Adrenal gland (tissue), 12 donors: ENCODE results near the gene SPEM2. TPM values are rescaled to one million over a fixed set of nuclear protein-coding genes. Genes with fewer than 3 reads are reported as not detected.
A peak's percentile ranks its signal among the peaks of the same experiment; 100 is the strongest.
"Not testable (repeated sequence)": the region's sequence is repeated elsewhere in the genome, so short reads cannot be mapped to it uniquely, and the experiment has no call there.

Source experiments
- DNase-seq, 7 donors: peaks; one replicate each; pipeline ENCODE4 v3.0.0-alpha.2; 2019 to 2020
- H3K27ac ChIP-seq, 5 donors: fragments of 200-600 bp; sonication (generic) in 4 of 5; 1 replicate in 3 of 5; 2 replicates in 2 of 5; pipeline versions ENCODE4 v1.5.1 to v1.8.0; 2016 to 2020; ENCODE audit warnings: mild to moderate bottlenecking in 1 of 5
- H3K27me3 ChIP-seq: fragments of 200-600 bp; 2 replicates; pipeline ENCODE4 v1.8.0; 2021
- H3K36me3 ChIP-seq, 2 donors: fragments of 200-600 bp; replicated peaks in 1 of 2; 1 replicate in 1 of 2; 2 replicates in 1 of 2; pipeline versions ENCODE4 v1.5.1 to v1.8.0; 2018 to 2022
- H3K4me1 ChIP-seq, 2 donors: fragments of 200-600 bp; replicated peaks in 1 of 2; 1 replicate in 1 of 2; 2 replicates in 1 of 2; pipeline versions ENCODE4 v1.5.1 to v1.8.0; 2018 to 2021
- H3K4me3 ChIP-seq, 4 donors: fragments of 200-600 bp; sonication (generic) in 3 of 4; one replicate each; pipeline ENCODE4 v1.5.1; 2016 to 2018
- H3K9me3 ChIP-seq, 3 donors: fragments of 200-600 bp; sonication (generic) in 1 of 3; replicated peaks in 1 of 3; 1 replicate in 2 of 3; 2 replicates in 1 of 3; pipeline versions ENCODE4 v1.5.1 to v1.8.0; 2016 to 2021
- POLR2A ChIP-seq, 2 donors: fragments of 450-650 bp; IDR thresholded peaks; one replicate each; pipeline ENCODE4 v1.6.1; 2017; ENCODE audit warnings: antibody characterized with exemption in 2 of 2, mild to moderate bottlenecking in 2 of 2, moderate library complexity in 1 of 2
- WGBS, 4 donors: extraction: QIAGEN DNeasy Blood & Tissue Kit in 2 of 4; methylation state at CpG; one replicate each; pipeline versions ENCODE4 v1.1.5 to v1.1.7; 2013 to 2017; 5-methylcytosine and 5-hydroxymethylcytosine counted together
- intact Hi-C, 2 donors: fragments of 100-400 bp; cut with DNase I; formaldehyde crosslinking; loops; one replicate each; pipeline versions ENCODE4 v1.14.1 to v1.15.0; 2022 to 2023
- polyA plus RNA-seq, 3 donors: library from polyadenylated mRNA; stranded (reverse); fragments of 200-250 nt in 2 of 3; fragments of 350-450 nt in 1 of 3; fragmentation: Illumina TruSeq in 1 of 3; extraction: RNeasy Lipid Tissue Mini Kit (QIAGEN cat#74804) in 1 of 3; gene quantifications; one replicate each; pipeline ENCODE4 v1.2.3, GENCODE V29; 2013 to 2014
- total RNA-seq, 9 donors: library from RNA; depleted of rRNA in 4 of 9; stranded (reverse); fragments of >200 nt in 4 of 9; fragments of 120-200 nt in 1 of 9; fragmentation: NEBNext Ultra II Directional in 1 of 9; extraction: Animal tissue kit (Norgen Biotek cat#: 25700) in 1 of 9; gene quantifications; one replicate each; pipeline versions ENCODE4 v1.1.0 to v1.2.4, GENCODE V29; 2013 to 2023
- TF ChIP-seq, protein P1 (sequence below), 6 experiments: fragments of 450-650 bp in 4 of 6; fragments of 200-600 bp in 2 of 6; sonication (generic) in 1 of 6; IDR thresholded peaks; 1 replicate in 5 of 6; 2 replicates in 1 of 6; pipeline versions ENCODE4 v1.5.1 to v1.8.0; 2016 to 2021; ENCODE audit warnings: antibody characterized with exemption in 6 of 6, mild to moderate bottlenecking in 2 of 6, moderate library complexity in 1 of 6
- donor health status: healthy with polysubstance abuse.
- donor health status: Bipolar disorder and iron deficiency.
- donor health status: DM: yes; HTN: yes; CAD: no.
- donor health status: DM: no; HTN: no; CAD: no.
- donor health status: DM: no; HTN: no; CAD: no.
- donor health status: DM: yes; HTN: yes; CAD: no.

SPEM2 gene
- total and polyA plus RNA-seq, 12 donors, result not detected

GRCh38 chr17:7468290-7468689, 42.9 kb downstream of the SPEM2 start:
- Histone ChIP-seq H3K36me3 (peaks cover 0 to 26% of the 10 kb centered on the region in 2 donors), H3K4me3 (no peak overlapping the region), H3K27me3 (no peaks in the 10 kb centered on the region), H3K4me1 (peaks cover 32 to 47% of the 10 kb centered on the region in 2 donors), H3K27ac (peak overlapping the region in 3 of 5 donors; percentile 24 to 81 (median 57)), H3K9me3 (no peaks in the 10 kb centered on the region)
- no peak for TF ChIP-seq POLR2A (IDR thresholded peaks at IDR 0.05)
- TF ChIP-seq, protein P1, sequence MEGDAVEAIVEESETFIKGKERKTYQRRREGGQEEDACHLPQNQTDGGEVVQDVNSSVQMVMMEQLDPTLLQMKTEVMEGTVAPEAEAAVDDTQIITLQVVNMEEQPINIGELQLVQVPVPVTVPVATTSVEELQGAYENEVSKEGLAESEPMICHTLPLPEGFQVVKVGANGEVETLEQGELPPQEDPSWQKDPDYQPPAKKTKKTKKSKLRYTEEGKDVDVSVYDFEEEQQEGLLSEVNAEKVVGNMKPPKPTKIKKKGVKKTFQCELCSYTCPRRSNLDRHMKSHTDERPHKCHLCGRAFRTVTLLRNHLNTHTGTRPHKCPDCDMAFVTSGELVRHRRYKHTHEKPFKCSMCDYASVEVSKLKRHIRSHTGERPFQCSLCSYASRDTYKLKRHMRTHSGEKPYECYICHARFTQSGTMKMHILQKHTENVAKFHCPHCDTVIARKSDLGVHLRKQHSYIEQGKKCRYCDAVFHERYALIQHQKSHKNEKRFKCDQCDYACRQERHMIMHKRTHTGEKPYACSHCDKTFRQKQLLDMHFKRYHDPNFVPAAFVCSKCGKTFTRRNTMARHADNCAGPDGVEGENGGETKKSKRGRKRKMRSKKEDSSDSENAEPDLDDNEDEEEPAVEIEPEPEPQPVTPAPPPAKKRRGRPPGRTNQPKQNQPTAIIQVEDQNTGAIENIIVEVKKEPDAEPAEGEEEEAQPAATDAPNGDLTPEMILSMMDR (IDR thresholded peaks at IDR 0.05), result no peak
- intact Hi-C loops, result no loop called here
- DNase-seq, result no peak
- WGBS, 4 donors, result 90 to 98% (median 94%) methylated on average over 7 to 11 of the region's 11 CpGs

DNA sequence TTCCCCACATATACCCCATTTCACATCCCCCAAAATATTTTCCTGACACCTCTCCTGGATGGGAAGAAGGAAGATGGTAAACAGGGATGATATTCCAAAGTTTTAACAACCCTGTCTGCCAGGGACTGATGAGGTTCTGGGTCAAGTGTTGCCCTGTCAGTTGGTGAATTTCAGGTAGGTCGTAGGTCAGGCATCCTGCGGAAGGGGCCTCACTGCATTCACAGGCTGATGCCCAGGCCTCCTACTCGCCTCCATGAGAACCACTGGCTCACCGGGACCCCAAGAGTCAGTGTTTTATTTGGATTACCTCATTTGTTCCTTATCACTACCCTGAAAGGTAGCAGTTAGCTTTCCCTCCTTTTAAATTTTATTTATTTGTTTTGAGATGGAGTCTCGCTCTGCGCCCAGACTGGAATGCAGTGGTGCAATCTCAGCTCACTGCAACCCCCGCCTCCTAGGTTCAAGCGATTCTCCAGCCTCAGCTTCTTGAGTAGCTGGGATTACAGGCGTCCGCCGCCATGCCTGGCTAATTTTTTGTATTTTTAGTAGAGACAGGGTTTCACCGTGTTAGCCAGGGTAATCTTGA, 43.5 kb downstream of the SPEM2 start:
- intact Hi-C loops, result no loop called here
- Histone ChIP-seq H3K27ac (peak overlapping the region in 1 of 5 donors; percentile 57), H3K9me3 (no peaks in the 10 kb centered on the region), H3K27me3 (no peaks in the 10 kb centered on the region), H3K36me3 (peaks cover 0 to 20% of the 10 kb centered on the region in 2 donors), H3K4me3 (no peak overlapping the region), H3K4me1 (peaks cover 32 to 47% of the 10 kb centered on the region in 2 donors)
- TF ChIP-seq POLR2A (IDR thresholded peaks at IDR 0.05), result no peak
- TF ChIP-seq, protein P1 (IDR thresholded peaks at IDR 0.05), result no peak
- no peak for DNase-seq
- WGBS, 4 donors, result 76 to 88% (median 80%) methylated on average over 11 to 12 of the region's 12 CpGs

- Histone ChIP-seq H3K27ac (peak overlapping the region in 4 of 5 donors; percentile 72 to 91 (median 79)), H3K4me1 (peaks cover 32 to 53% of the 10 kb centered on the region in 2 donors), H3K36me3 (peaks cover 0 to 14% of the 10 kb centered on the region in 2 donors)
- WGBS, 4 donors, result 86 to 92% (median 89%) methylated on average over 12 of the region's 12 CpGs
- H3K4me3 ChIP-seq, H3K27me3 ChIP-seq, intact Hi-C loops, DNase-seq, H3K9me3 ChIP-seq: not testable (repeated sequence)
Observed at GRCh38 chr17:7469843-7470242, 44.4 kb downstream of the SPEM2 start.

- H3K27me3 ChIP-seq, H3K36me3 ChIP-seq, H3K9me3 ChIP-seq, intact Hi-C loops, H3K4me3 ChIP-seq: not testable (repeated sequence)
- DNase-seq, result peak; percentile 66 to 88 (median 80)
- Histone ChIP-seq H3K4me1 (peaks cover 38 to 59% of the 10 kb centered on the region in 2 donors), H3K27ac (peak overlapping the region; percentile 76 to 91 (median 82))
- TF ChIP-seq, protein P1 (IDR thresholded peaks at IDR 0.05), result peak in 1 of 6 experiments; percentile 20
- TF ChIP-seq POLR2A (IDR thresholded peaks at IDR 0.05), result peak in 1 of 2 donors; percentile 15
- 49 to 65% (median 54%) methylated on average over 7 to 8 of the region's 8 CpGs for WGBS, 4 donors
Observed at GRCh38 chr17:7470457-7470973, 45.1 kb downstream of the SPEM2 start.

DNA sequence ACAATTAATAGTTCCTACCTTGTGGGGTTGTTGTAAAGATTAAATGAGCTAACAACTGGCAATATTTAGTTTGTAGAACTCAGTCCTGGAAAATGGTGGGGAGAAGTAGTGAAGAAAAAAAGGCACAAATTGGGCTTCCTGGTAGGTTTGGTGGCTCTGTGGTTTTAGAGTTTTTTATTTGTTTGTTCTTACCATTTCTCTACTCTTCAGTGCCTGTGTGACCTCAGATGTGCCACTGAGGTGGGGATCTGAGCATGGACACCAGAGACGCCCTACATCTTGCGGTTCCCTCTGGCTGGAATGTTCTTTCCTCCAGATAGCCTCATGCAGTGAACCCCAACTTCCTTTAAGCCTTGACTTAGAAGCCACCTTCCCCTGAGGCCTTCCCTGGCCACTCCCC, 46.3 kb downstream of the SPEM2 start:
- DNase-seq, result no peak
- Histone ChIP-seq H3K27ac (peak overlapping the region in 4 of 5 donors; percentile 7 to 80 (median 43)), H3K4me3 (no peak overlapping the region), H3K9me3 (no peaks in the 10 kb centered on the region), H3K4me1 (peaks cover 39 to 60% of the 10 kb centered on the region in 2 donors), H3K36me3 (no peaks in the 10 kb centered on the region), H3K27me3 (no peaks in the 10 kb centered on the region)
- intact Hi-C loops, result no loop called here
- WGBS, 4 donors, result 73 to 87% (median 84%) methylated on average over 2 of the region's 2 CpGs
- TF ChIP-seq POLR2A (IDR thresholded peaks at IDR 0.05), result no peak
- TF ChIP-seq, protein P1 (IDR thresholded peaks at IDR 0.05), result no peak

DNA sequence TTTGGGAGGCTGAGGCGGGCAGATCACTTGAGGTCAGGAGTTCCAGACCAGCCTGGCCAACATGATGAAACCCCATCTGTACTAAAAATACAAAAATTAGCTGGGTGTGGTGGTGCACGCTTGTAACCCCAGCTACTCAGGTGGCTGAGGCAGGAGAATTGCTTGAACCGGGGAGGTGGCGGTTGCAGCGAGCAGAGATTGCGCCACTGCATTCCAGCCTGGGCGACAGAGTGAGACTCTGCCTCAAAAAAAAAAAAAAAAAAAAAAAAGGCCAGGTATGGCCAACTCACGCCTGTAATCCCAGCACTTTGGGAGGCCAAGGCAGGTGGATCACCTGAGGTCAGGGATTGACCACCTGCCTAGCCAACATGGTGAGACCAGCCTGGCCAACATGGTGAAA, 49.4 kb downstream of the SPEM2 start:
- intact Hi-C loops, result loop anchor here in 1 of 2 donors (5.0 kb wide), 1 partner anchor 37 kb away; the partner anchor contains the start of genes FGF11 and TMEM102
- H3K4me3 ChIP-seq, H3K36me3 ChIP-seq, H3K9me3 ChIP-seq, H3K27me3 ChIP-seq: not testable (repeated sequence)
- H3K4me1 ChIP-seq, result peaks cover 49 to 65% of the 10 kb centered on the region in 2 donors
- DNase-seq, result peak in 1 of 7 donors; percentile 51
- WGBS, 4 donors, result 78 to 88% (median 83%) methylated on average over 8 of the region's 8 CpGs
- H3K27ac ChIP-seq, result peak overlapping the region in 3 of 5 donors; percentile 99 to 100 (median 100)
